ENCODE data around the gene DCDC2. TPM values are rescaled to one million over a fixed set of nuclear protein-coding genes. Genes with fewer than 3 reads are reported as not detected.
"Not testable (repeated sequence)": the region's sequence is repeated elsewhere in the genome, so short reads cannot be mapped to it uniquely, and the experiment has no call there.

DCDC2 gene
- total RNA-seq, 1 donor from 2014 or later, result not detected

- H3K27ac Mint-ChIP-seq (ENCODE audit: unreplicated experiment), result no peak overlapping the region
- TF ChIP-seq CTCF (IDR thresholded peaks at IDR 0.05; ENCODE audit: partially characterized antibody, unreplicated experiment), result no peak
- H3K27me3 Mint-ChIP-seq (ENCODE audit: unreplicated experiment), result peaks cover 4% of the 10 kb centered on the region
- no peak overlapping the region for H3K4me3 Mint-ChIP-seq (ENCODE audit: unreplicated experiment)
- peaks cover 13% of the 10 kb centered on the region for H3K4me1 Mint-ChIP-seq (ENCODE audit: low read depth, unreplicated experiment)
- peaks cover 5% of the 10 kb centered on the region for H3K9me3 Mint-ChIP-seq (ENCODE audit: unreplicated experiment)
- H3K36me3 Mint-ChIP-seq (ENCODE audit: unreplicated experiment), result no peaks in the 10 kb centered on the region
- no peak for DNase-seq
Observed at GRCh38 chr6:24378473-24379097, 20.7 kb upstream of the DCDC2 start.

GRCh38 chr6:24376871-24377270 lies 19.0 kb upstream of the DCDC2 start:
- Mint-ChIP-seq H3K27ac (ENCODE audit: unreplicated experiment) (peak overlapping the region; percentile 35), H3K36me3 (ENCODE audit: unreplicated experiment) (no peaks in the 10 kb centered on the region), H3K27me3 (ENCODE audit: unreplicated experiment) (peaks cover 4% of the 10 kb centered on the region), H3K4me3 (ENCODE audit: unreplicated experiment) (no peak overlapping the region), H3K9me3 (ENCODE audit: unreplicated experiment) (peaks cover 5% of the 10 kb centered on the region), H3K4me1 (ENCODE audit: low read depth, unreplicated experiment) (peaks cover 13% of the 10 kb centered on the region)
- peak; percentile 31 for DNase-seq
- TF ChIP-seq CTCF (IDR thresholded peaks at IDR 0.05; ENCODE audit: partially characterized antibody, unreplicated experiment), result no peak

GRCh38 chr6:24374612-24375011 lies 16.8 kb upstream of the DCDC2 start:
- DNase-seq, result no peak
- no peak overlapping the region for H3K4me3 Mint-ChIP-seq (ENCODE audit: unreplicated experiment)
- TF ChIP-seq CTCF (IDR thresholded peaks at IDR 0.05; ENCODE audit: partially characterized antibody, unreplicated experiment), result no peak
- no peak overlapping the region for H3K27ac Mint-ChIP-seq (ENCODE audit: unreplicated experiment)
- peaks cover 13% of the 10 kb centered on the region for H3K4me1 Mint-ChIP-seq (ENCODE audit: low read depth, unreplicated experiment)
- peaks cover 8% of the 10 kb centered on the region for H3K9me3 Mint-ChIP-seq (ENCODE audit: unreplicated experiment)
- H3K27me3 Mint-ChIP-seq (ENCODE audit: unreplicated experiment), result peaks cover 4% of the 10 kb centered on the region
- no peaks in the 10 kb centered on the region for H3K36me3 Mint-ChIP-seq (ENCODE audit: unreplicated experiment)

- H3K27me3 Mint-ChIP-seq (ENCODE audit: unreplicated experiment); H3K36me3 Mint-ChIP-seq (ENCODE audit: unreplicated experiment); H3K4me3 Mint-ChIP-seq (ENCODE audit: unreplicated experiment); H3K9me3 Mint-ChIP-seq (ENCODE audit: unreplicated experiment); H3K27ac Mint-ChIP-seq (ENCODE audit: unreplicated experiment); H3K4me1 Mint-ChIP-seq (ENCODE audit: low read depth, unreplicated experiment); DNase-seq: not testable (repeated sequence)
Observed at GRCh38 chr6:24365103-24365633, 7.3 kb upstream of the DCDC2 start.

- H3K4me3 Mint-ChIP-seq (ENCODE audit: unreplicated experiment); H3K27me3 Mint-ChIP-seq (ENCODE audit: unreplicated experiment); H3K4me1 Mint-ChIP-seq (ENCODE audit: low read depth, unreplicated experiment); H3K9me3 Mint-ChIP-seq (ENCODE audit: unreplicated experiment); H3K27ac Mint-ChIP-seq (ENCODE audit: unreplicated experiment); H3K36me3 Mint-ChIP-seq (ENCODE audit: unreplicated experiment); DNase-seq: not testable (repeated sequence)
Observed at GRCh38 chr6:24362363-24362762, 4.5 kb upstream of the DCDC2 start.

GRCh38 chr6:24359640-24360454 lies 2.0 kb upstream of the DCDC2 start:
- TF ChIP-seq CTCF (IDR thresholded peaks at IDR 0.05; ENCODE audit: partially characterized antibody, unreplicated experiment), result peak; percentile 94
- Mint-ChIP-seq H3K36me3 (ENCODE audit: unreplicated experiment) (no peaks in the 10 kb centered on the region), H3K27me3 (ENCODE audit: unreplicated experiment) (peaks cover 6% of the 10 kb centered on the region), H3K4me1 (ENCODE audit: low read depth, unreplicated experiment) (peaks cover 4% of the 10 kb centered on the region), H3K9me3 (ENCODE audit: unreplicated experiment) (peaks cover 6% of the 10 kb centered on the region), H3K4me3 (ENCODE audit: unreplicated experiment) (peak overlapping the region; percentile 88), H3K27ac (ENCODE audit: unreplicated experiment) (no peak overlapping the region)
- peak; percentile 93 for DNase-seq
